Measurements from ENCODE around the gene LRRTM2.
"Not testable (repeated sequence)": the region's sequence is repeated elsewhere in the genome, so short reads cannot be mapped to it uniquely, and the experiment has no call there.

LRRTM2 gene

DNA sequence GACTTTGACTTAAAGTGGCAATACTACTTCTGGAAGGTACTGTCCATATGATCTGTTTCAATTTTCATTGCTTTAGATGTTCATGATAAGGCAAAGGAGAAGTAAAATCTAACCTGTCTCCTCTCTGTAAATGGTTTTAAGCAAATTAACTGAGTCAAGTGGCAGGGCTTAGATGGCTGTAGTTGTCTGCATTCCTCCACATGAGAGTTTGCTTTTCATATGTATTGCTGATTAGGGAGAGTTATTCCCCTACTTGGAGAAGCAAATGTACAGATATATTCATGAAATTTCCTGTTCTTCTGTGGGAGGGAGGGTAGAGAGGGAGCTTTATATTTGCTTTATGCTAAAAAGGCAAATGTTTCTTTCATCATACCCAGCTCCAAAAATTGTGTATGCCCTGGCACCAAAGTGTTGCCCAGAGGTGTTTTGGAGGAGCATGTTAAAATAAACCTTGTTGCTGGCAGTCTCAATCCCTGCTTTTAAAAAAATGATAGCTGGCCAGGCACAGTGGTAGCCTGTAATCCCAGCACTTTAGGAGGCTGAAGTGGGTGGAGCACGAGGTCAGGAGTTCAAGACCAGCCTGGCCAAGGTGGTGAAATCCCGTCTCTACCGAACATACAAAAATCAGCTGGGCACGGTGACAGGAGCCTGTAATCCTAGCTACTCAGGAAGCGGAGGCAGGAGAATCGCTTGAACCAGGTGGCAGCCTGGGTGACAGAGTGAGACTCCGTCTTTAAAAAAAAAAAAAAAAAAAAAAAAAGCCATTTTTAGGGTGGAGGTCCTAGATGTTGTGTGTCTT is 3.5 kb upstream of the LRRTM2 start:
- DNase-seq, result no peak

DNA sequence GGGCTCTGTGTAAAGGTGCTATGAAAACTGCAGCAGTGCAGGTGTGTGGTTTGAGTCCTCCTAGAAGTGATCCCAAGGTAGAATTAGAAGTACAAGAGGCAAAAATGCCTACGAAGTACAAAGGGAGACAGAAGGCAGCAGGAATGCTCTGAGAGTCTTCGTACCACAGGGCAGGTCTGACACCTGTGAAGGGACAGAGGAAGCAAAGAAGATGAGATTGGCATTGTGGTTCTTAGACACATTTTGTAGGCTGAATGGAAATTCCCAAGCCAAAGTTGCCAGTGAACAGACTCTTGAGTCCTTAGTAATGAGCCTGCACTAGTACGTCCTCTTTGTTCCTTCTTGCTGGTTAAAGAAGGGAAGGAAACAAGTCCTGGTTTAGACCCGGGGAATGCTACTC is 1.7 kb upstream of the LRRTM2 start:
- DNase-seq, result no peak

DNA sequence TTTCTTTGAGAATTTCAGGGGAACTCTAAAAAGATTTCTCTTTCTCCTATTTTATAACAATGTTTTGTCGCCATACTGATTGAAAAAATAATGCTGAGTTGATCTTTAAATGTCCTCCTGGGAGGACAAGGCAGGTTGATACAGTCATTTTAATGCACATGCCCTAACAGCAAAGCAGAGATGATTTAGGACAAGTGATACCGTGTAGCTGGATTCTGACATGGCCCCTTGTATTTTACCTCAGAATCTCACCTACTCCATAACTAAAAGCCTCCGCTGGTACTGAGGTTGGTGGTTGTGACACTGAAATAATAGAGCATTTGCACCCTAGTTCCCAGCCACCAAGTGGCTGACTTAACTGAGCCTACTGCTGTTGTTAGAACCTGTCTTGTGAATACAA is 811 bp upstream of the LRRTM2 start:
- DNase-seq, result no peak

DNA sequence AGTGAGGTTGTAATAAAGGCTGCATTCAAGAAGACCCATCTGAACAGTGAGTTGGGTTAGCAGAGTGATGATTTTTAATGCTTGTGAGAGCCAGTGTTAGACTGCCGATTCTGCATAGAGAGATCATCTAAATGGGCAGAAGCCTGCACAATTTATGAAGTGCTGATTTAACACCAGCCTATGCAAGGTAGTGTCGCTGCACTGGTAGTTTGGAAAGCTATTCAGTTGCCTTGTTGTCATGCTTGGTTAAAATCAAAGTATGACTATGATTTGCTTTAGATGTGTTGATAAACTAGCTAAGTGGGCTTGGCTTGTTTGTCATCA is 379 bp upstream of the LRRTM2 start:
- no peak for DNase-seq

DNA sequence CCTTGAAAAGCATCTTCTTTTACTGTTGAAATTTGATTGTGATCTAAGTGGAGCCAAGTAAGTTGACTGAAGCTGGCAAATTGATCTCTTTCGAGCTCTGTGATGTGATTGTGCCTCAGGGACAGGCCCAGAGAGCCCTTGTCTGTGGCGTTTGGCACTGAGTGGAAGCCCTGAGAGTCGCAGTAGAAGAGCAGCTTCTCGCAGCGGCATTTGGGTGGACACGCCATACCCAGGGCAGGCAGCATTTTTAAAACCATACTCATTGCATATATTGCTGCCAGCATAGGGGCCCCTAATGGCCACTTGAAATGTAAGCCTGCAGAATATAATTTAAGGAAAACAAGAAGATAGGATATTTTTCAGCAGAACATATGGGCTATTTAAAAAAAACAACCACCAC is 894 bp downstream of the LRRTM2 start:
- DNase-seq, result peak; percentile 33

DNA sequence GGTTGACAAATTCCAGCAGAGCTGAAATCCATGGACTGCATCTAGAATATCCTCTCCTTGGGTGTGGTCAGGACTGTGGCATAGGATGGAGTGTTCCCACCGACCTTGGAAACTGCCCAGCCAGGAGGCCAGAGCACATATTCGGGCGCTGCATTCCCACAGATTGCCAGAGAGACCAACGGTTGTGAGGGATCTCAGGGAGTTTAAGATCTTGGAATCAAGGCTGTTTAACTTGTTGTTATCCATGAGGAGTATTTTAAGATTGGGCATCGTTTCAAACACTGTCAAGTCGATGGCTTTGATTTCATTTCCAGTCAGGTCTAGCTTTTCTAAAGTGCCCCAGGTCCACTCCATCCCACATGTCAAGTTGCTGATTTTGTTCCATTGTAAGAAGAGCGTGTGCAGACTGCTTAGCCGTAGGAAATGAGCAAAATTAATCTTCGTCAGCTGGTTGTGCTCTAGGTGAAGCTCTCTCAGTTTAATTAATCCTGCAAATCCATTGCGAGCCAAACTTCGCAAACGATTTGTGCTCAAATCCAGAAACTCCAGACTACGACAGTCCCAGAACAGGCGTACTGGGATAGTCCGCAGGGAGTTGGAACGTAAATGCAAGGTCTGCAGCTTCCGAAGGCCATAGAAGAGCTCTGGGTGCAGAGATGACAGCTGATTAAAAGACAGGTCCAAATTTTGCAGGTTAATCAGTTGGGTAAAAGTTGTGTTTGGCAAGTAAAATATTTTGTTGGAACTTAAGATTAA is 1.5 kb downstream of the LRRTM2 start:
- no peak for DNase-seq

DNA sequence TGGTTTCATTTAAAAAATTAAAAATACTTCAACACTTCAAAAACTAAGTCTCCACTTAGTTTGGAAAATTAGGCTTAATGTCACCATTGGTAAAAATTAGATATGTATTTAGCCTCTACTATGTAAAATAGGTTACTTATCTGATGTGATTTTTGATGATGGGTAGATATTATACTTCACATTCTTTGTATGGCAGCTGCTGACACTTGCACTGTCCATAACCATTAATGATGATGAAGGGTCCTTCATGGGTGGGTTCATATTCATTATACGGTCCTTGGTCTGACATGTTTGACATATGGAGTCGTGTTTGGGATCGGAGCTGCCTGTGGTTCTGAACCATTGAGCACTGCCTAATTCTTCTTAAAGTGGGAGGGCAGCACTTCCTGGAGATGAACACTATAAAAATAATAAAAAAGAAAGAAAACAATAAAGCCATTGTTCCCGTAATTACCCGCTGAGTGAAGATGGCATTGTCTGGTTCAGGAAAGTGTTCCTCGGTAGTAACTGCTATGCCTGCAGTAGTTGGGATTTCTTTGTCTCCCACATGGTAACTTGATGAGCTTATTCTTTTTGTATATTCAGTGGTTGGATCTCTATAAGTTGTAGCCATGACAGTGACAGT is 2.2 kb downstream of the LRRTM2 start:
- no peak for DNase-seq

DNA sequence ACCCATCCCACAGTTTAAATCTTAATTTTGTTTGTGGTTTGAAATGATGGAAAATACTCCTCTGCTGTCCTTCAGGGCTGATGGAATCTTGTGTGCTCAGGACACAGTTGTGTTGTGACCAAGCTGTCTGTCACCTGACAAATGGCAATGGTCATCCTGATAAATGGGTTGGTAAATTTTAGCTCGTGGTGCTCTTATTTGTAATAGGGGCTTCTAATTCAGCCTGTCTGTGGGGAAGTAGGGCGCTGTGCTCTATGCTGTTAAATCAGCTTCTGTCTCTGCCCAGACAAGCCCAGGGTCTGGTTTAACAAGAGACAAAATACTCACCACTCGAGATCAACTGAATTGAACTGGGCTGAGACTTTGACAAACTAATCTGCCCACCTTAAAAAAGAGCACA is 4.5 kb downstream of the LRRTM2 start:
- no peak for DNase-seq

DNA sequence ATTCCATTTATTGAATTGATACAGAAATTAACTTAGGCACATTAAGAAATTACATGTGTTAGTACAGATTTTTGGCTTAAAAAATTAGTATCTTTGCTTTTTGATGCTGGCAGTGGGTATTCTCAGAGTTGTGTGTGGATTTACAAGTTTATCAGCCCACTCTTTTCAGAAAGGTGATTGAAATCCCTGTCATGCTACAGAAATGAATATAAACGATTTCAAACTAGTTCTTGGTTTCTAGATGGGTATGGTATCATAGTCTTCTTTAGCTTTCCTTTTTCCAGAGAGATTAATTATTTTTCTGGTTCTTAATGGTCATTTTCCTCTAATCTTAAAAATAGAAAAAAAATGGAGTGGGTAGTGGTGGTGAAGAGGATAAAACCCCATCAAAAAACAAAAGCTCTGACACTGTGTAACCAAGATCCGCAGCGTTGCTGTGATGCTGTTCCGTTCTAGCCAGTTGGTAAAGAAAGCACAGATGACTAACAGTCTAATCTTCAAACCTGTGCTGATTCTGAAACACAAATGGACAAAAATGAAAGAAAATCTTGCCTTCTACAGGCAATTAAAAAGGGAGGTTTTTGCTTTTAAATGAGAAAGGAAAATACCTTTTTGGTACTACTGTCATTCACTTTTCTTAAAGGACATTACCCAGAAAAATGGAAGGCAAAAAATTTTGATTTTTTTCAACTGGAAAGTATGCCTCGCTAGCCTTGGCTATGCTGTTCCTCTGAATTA is 5.2 kb downstream of the LRRTM2 start:
- DNase-seq, result no peak

DNA sequence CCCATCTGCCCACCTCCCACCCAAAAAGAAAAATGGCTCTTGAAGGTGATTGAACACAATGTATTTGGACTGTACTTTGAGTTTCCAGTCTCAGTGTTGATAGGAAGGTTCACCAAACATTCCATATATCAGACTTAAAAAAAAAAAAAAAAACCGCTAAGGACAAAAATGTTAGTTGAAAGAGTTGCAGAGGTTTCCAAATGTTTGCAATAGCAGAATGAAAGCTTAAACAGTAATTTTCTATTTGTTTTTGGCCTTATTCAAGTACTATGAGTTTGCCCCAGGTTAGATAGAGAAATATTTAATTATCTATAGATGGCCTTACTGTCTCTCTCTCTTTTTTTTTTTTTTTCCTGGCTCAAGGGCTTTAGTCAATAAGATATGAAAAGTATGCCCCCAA is 6.1 kb downstream of the LRRTM2 start:
- no peak for DNase-seq

DNA sequence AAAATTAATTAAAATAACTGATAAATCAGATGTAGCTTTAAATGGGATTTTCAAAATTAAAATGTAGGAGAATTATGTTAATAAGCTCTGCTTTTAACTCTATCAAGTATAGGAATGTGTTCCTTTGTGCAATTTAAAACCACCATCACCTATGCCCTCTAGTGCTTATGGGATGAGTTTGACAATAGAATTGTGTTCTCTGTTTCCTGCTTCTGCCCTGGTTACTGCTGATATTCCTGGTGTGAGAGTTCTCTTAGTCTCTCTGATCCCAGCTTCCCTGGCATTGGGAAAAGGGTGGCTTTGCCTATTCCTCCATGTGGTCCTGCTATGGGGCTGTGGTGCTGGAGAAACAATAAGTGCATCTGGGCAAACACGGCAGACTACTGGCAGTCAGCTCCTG is 8.1 kb downstream of the LRRTM2 start:
- no peak for DNase-seq

DNA sequence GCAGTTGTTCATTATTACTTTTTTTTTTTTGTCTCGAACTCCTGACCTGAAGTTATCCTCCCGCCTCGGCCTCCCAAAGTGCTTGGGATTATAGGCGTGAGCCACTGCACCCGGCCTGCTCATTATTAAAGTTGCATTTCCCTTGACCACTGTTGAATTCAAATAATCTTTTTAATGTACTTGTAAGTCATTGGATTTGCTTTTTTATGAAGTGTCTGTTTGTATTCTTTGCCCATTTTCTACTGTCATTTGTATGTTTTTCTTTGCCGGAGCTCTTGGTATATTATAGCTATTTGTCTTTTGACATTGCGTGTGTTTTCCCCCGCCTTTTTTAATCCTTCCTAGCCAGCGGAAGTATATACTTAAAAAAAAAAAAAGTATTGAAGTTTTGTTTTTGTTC is 22.0 kb downstream of the LRRTM2 start:
- no peak for DNase-seq

DNA sequence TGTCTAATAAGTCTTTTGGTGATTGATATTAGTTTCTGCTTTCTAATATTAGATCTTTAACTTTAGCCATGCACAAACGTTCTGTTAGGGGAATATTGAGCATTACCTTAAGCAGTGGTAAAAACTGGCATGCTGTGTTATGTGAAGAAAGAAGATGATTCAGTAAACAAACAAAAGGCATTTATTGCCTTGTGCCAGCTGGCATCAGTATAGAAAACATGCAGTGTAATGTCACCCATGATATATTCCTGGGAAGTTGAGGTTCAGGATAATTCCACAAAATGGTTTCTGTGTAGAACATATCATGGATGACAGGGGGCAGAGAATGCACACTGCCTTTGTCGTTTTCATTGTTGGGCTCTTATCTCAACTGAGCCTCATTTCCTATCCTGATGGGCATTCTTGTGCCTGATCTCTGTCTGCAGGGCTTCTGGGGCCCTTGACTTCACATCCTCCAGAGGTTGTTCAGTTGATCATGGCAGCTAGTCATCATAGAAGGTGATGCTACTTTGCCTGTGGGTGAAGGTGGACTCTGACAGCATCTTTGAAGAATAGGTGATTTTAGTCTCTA is 24.2 kb downstream of the LRRTM2 start:
- DNase-seq, result no peak

DNA sequence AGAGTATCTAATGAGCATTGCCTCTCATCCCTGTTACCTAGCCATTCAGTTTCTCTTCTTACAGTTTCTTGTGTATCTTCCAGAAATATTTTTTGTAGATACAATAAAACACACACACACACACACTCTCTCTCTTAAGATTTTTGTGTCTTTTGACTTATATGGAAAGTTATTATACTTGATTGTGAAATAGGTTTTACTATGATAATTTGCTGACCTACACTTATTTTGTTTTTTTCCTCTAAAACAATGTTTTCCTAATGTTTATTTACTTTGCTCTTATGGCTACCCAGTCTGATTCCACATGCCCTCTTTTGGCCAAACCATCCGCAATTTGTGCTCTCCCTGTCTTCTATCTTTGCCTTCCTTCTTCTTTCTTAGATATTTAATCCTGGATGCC is 25.3 kb downstream of the LRRTM2 start:
- DNase-seq, result no peak

DNA sequence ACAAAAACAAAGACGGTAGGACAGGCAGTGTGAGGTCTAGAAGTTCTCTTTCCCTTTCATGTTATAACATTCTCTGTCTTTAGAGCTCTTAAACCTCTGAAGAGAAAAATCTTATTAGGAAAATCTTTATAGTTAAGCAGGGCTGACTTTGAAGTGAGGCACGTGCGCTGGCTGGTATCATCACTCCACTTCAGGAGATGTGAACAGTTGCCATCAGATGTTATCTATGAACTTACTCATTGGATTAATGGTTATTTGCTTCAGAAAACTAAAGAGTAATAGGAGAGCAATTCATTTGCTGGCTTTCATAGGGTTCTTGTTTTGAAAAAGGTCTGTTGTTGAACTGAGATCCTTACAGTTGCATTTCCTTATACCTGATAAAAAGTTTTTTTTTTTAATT is 25.7 kb downstream of the LRRTM2 start:
- DNase-seq, result no peak

DNA sequence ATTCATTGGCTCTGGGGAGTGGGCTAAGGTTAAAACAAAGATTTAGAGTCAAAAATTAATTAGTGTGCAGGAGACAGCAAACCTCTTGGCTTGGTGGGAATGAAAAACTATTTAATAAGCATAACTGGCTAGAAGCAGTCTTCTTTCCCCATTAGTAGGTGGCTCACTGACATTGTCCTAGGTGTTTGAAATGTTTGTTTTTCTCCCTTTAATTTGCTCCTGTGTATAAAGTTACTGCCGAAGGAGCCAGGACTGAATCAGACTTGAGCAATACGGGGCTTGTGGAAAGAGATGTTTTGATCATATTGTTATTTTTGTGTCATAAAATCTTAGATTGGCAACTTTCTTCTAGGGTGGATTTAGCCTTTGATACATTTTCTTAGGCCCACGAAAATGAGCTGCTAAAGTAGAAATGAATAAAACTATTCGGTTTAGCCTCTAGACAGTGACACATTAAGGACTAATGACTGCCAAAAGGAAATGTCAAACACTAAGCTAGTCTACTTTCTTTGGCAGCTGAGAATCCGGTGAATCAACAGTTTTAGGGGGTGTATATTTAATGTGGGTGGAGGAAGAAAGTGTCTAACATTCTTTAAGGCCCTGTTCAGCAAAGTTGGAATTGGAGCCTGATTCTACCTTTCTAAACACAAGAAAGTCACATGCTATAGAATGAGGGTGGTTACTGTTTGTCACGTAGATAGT is 30.2 kb downstream of the LRRTM2 start:
- no peak for DNase-seq

DNA sequence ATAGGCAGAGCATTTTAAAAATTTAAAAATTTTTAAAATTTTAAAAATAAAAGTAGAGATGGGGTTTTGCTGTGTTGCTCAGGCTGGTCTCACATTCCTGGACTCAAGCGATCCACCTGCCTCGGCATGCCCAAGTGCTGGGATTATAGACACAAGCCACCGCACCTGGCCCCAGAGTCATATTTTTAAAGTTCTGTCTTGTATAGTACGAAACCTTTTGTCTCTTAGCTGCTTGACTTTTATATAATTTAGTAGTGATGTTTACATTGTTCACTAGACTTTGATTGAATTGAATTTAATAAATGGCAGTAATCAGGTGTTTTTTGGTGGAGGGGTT is 31.0 kb downstream of the LRRTM2 start:
- no peak for DNase-seq

DNA sequence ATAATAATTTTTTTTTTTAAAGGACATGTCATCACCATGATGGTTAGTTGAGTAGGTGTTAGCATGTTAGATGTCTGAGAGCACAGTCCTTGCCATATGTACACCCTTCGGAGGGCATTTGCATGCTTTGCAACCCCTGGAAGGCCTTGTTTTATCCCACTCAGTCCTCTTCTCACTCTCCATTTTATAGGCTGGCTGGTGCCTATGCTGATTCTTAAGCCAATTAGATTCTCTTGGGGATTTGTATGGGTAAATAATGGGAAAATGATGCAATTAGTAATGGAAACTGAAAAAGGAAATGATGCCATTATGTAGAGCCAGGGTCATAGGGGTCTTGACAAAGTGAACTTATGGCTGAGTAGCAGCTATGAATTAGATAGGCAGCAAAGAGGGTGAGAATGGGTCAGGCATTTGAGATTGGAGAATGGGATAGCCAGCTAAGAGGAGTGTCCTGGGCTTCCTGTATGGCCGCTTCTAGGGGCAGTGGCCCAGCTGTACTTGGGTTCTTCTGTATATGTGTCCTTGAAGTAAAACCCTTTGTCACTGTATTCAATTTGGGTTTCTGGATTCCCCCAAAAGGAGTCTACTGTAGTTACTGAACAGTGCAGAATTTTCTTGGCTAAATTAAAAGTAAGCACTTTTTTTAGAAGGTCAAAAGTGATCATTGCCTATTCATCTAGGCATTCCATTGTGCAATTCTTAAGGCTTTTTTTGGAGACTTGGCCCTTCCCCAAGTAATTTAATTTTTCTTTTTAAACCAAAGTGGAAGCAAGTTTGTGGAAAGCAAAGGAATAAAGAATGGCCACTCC is 31.6 kb downstream of the LRRTM2 start:
- DNase-seq, result no peak

DNA sequence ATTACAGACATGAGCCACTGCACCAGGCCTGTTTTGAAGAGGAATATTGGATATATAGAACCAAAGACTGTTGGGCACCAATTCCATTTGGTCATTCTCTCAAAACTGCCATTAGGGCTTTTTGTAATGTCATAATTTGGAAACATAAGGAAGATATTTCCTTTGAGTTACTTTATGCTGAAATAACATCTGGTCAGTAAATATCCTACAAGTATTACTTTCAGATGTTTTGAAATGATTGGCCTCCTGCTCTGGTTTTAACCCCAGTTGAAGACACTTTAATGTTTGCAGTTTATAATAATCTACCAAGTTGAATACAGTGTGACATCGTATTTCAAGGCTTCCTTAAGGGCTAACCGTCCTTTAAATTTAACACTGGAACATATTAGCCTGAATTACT is 33.6 kb downstream of the LRRTM2 start:
- no peak for DNase-seq

DNA sequence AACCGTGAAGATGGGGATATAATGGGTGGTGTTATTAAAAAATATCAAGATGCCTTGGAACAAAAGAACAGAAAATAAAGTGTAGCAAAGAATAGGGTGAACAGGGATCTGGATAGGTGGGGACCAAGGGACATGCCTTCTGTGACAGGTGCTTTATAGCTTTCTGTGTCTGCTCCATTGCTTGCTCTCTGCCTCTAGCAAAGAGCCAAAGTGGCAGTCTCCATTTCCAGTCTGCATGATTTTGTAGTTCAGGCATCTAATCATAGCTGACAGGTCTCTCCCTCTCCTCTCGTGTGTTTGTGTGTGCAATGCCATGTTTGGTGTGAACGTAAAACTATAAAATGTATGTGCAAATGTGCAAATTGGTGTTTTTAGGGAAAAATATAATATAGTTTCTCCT is 35.0 kb downstream of the LRRTM2 start:
- no peak for DNase-seq

DNA sequence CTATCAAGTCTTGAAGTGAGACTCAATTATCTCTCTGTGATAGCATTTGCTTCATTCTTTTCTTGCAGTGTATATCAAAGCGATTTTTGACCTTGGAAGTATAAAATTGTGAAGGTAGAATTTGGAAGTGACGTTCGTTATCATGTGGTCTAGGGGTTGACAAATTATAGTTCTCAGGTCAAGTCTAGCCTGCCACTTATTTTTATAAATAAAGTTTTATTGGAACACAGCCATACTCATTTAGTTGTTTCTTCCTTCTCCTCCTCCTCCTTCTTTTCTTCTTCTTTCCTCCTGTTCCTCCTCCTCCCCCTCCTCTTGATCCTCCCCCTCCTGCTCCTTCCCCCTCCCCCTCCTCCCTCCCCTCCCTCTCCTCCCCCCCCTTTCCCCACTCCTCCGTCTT is 38.0 kb downstream of the LRRTM2 start:
- no peak for DNase-seq

DNA sequence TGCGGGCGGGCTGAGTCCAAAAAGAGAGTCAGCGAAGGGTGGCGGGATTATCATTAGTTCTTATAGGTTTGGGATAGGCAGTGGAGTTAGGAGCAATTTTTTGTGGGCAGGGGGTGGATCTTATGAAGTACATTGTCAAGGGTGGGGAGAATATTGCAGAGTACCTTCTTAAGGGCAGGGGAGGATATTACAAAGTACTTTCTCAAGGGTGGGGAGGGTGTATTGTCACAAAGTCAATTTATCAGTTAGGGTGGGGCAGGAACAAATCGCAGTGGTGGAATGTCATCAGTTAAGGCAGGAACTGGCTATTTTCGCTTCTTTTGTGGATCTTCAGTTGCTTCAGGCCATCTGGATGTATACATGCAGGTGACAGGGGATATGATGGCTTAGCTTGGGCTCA is 40.3 kb downstream of the LRRTM2 start:
- not testable (repeated sequence) for DNase-seq

Data from femur (tissue), 1 donor.